SK-N-SH (cell line): ENCODE data around the gene CDK5RAP2. TPM values are rescaled to one million over a fixed set of nuclear protein-coding genes. Genes with fewer than 3 reads are reported as not detected.

Experiments
- CTCF ChIA-PET: fragments of 300-600, 350-600 bp; formaldehyde crosslinking; extraction: SDS; loops from one replicate; lab custom pipeline; 2021; lab: Yijun Ruan, JAX
- POLR2A ChIA-PET: fragments of 350-600 bp; sonication (Branson Sonifier 250); formaldehyde crosslinking; extraction: SDS; loops from one replicate; lab custom pipeline; 2020; ENCODE audit warnings: antibody characterized with exemption, inconsistent platforms; lab: Yijun Ruan, JAX
- DNase-seq: peaks from one replicate; pipeline ENCODE4 v3.0.0; 2012
- H2AFZ ChIP-seq: fragments of 200-600 bp; sonication (generic); 2 replicates; pipeline ENCODE4 v1.8.1; 2016; ENCODE audit warnings: antibody characterized with exemption, mild to moderate bottlenecking, low read depth
- H3F3A ChIP-seq: fragments of 200-600 bp; sonication (generic); replicated peaks from 2 replicates; pipeline ENCODE3; 2016; ENCODE audit warnings: antibody characterized with exemption, mild to moderate bottlenecking; ENCODE audit not compliant: insufficient read depth
- H3K27ac ChIP-seq, 2 experiments: fragments of 200-500 bp in 1 of 2; fragments of 200-600 bp in 1 of 2; sonication (Bioruptor generic) in 1 of 2; sonication (generic), shearing (Covaris generic) in 1 of 2; 2 replicates each; pipeline versions ENCODE4 v1.5.1 to v1.6.1; 2014 to 2016; ENCODE audit warnings: low read depth in 2 of 2, inconsistent platforms in 1 of 2, low read length in 1 of 2, mild to moderate bottlenecking in 1 of 2, mixed read lengths in 1 of 2
- H3K27me3 ChIP-seq: fragments of 200-600 bp; sonication (generic), shearing (Covaris generic); 2 replicates; pipeline ENCODE4 v1.6.1; 2016; ENCODE audit warnings: mixed run types; ENCODE audit not compliant: insufficient read depth
- H3K36me3 ChIP-seq, 2 experiments: fragments of 200-500 bp in 1 of 2; fragments of 200-600 bp in 1 of 2; sonication (Bioruptor generic) in 1 of 2; sonication (generic) in 1 of 2; replicated peaks in 1 of 2; 2 replicates each; pipeline versions ENCODE3 to v1.5.1; 2014 to 2016; ENCODE audit warnings: low read length in 1 of 2, mild to moderate bottlenecking in 1 of 2; ENCODE audit not compliant: insufficient read depth in 2 of 2, control insufficient read depth in 1 of 2
- H3K4me1 ChIP-seq, 2 experiments: fragments of 200-500 bp in 1 of 2; fragments of 200-600 bp in 1 of 2; sonication (Bioruptor generic) in 1 of 2; sonication (generic), shearing (Covaris generic) in 1 of 2; 2 replicates each; pipeline versions ENCODE4 v1.5.1 to v1.6.1; 2014 to 2016; ENCODE audit warnings: low read depth in 1 of 2, low read length in 1 of 2, mixed run types in 1 of 2; ENCODE audit not compliant: insufficient read depth in 2 of 2, control insufficient read depth in 1 of 2
- H3K4me2 ChIP-seq: fragments of 200-600 bp; sonication (generic), shearing (Covaris generic); 2 replicates; pipeline ENCODE4 v1.6.1; 2017; ENCODE audit warnings: mixed run types
- H3K4me3 ChIP-seq, 2 experiments: fragments of 200-500 bp in 1 of 2; fragments of 200-600 bp in 1 of 2; sonication (Bioruptor generic) in 1 of 2; sonication (generic), shearing (Covaris generic) in 1 of 2; 2 replicates each; pipeline versions ENCODE4 v1.5.1 to v1.8.1; 2014 to 2016; ENCODE audit warnings: low read depth in 2 of 2, inconsistent platforms in 1 of 2, low read length in 1 of 2, mild to moderate bottlenecking in 1 of 2, mixed read lengths in 1 of 2, moderate library complexity in 1 of 2
- H3K79me2 ChIP-seq: fragments of 200-600 bp; sonication (generic); 2 replicates; pipeline ENCODE4 v1.8.1; 2017; ENCODE audit warnings: mild to moderate bottlenecking; ENCODE audit not compliant: insufficient read depth
- H3K9ac ChIP-seq: fragments of 200-600 bp; sonication (generic); 2 replicates; pipeline ENCODE4 v1.6.1; 2017; ENCODE audit warnings: mixed run types
- H3K9me2 ChIP-seq: fragments of 200-600 bp; sonication (generic); 2 replicates; pipeline ENCODE4 v1.6.1; 2017; ENCODE audit warnings: mixed run types
- H3K9me3 ChIP-seq: fragments of 200-600 bp; sonication (generic); 2 replicates; pipeline ENCODE4 v1.6.1; 2017; ENCODE audit warnings: mixed run types, mild to moderate bottlenecking, moderate library complexity
- H4K20me1 ChIP-seq: fragments of 200-600 bp; sonication (generic); 2 replicates; pipeline ENCODE4 v1.6.1; 2017; ENCODE audit warnings: mild to moderate bottlenecking, mixed run types; ENCODE audit not compliant: insufficient read depth
- CTCF ChIP-seq: fragments of 200-600 bp; sonication (generic); IDR thresholded peaks from 2 replicates; pipeline ENCODE4 v1.6.1; 2017; ENCODE audit warnings: antibody characterized with exemption, mild to moderate bottlenecking, moderate library complexity
- ELF1 ChIP-seq: IDR thresholded peaks from 2 replicates; pipeline ENCODE4 v1.4.0; 2012
- EZH2phosphoT487 ChIP-seq: fragments of 200-600 bp; sonication (generic); IDR thresholded peaks from 2 replicates; pipeline ENCODE4 v1.6.1; 2017; ENCODE audit warnings: low read depth, mixed run types, mild to moderate bottlenecking, antibody characterized with exemption, moderate library complexity, borderline replicate concordance
- FOSL2 ChIP-seq: IDR thresholded peaks from 2 replicates; pipeline ENCODE4 v1.4.0; 2012; ENCODE audit warnings: low read depth, mild to moderate bottlenecking, moderate library complexity, borderline replicate concordance
- FOXJ3 ChIP-seq: sonication (generic); formaldehyde crosslinking; IDR thresholded peaks from 2 replicates; pipeline ENCODE4 v1.5.1; 2020; ENCODE audit warnings: mild to moderate bottlenecking, missing genetic modification reagents
- GABPA ChIP-seq: IDR thresholded peaks from 2 replicates; pipeline ENCODE4 v1.4.0; 2012; ENCODE audit warnings: low read depth, mild to moderate bottlenecking
- IRF3 ChIP-seq: fragments of 150-350 bp; IDR thresholded peaks from 2 replicates; pipeline ENCODE4 v1.6.1; 2016; ENCODE audit warnings: mild to moderate bottlenecking, low read depth, low read length
- MEF2A ChIP-seq: IDR thresholded peaks from 2 replicates; pipeline ENCODE4 v1.4.0; 2012; ENCODE audit warnings: low read depth, borderline replicate concordance
- NRF1 ChIP-seq: IDR thresholded peaks from 2 replicates; pipeline ENCODE4 v1.6.1; 2012; ENCODE audit warnings: low read depth, mild to moderate bottlenecking, low read length
- POLR2AphosphoS5 ChIP-seq: IDR thresholded peaks from 2 replicates; pipeline ENCODE4 v1.6.1; 2012; ENCODE audit warnings: low read depth, low read length
- RAD21 ChIP-seq: IDR thresholded peaks from 2 replicates; pipeline ENCODE4 v1.6.1; 2012; ENCODE audit warnings: mild to moderate bottlenecking, low read length
- RXRA ChIP-seq: IDR thresholded peaks from 2 replicates; pipeline ENCODE4 v1.4.0; 2012; ENCODE audit warnings: low read depth, mild to moderate bottlenecking, borderline replicate concordance
- SIN3A ChIP-seq: IDR thresholded peaks from 2 replicates; pipeline ENCODE4 v1.6.1; 2012; ENCODE audit warnings: low read depth, mild to moderate bottlenecking, low read length, moderate library complexity, borderline replicate concordance
- SMC3 ChIP-seq: IDR thresholded peaks from 2 replicates; pipeline ENCODE4 v1.6.1; 2012; ENCODE audit warnings: low read depth, low read length, improper control_type of control experiment
- TEAD4 ChIP-seq: IDR thresholded peaks from 2 replicates; pipeline ENCODE4 v1.4.0; 2012; ENCODE audit warnings: mild to moderate bottlenecking, borderline replicate concordance; ENCODE audit not compliant: insufficient read depth
- USF2 ChIP-seq: fragments of 150-350 bp; IDR thresholded peaks from 2 replicates; pipeline ENCODE4 v1.6.1; 2017; ENCODE audit warnings: antibody characterized with exemption, low read length, low read depth, borderline replicate concordance
- YY1 ChIP-seq: IDR thresholded peaks from 2 replicates; pipeline ENCODE4 v1.4.0; 2012; ENCODE audit warnings: low read depth, mild to moderate bottlenecking
- WGBS: methylation state at CpG from one replicate; pipeline ENCODE4 v1.1.6; 2017; ENCODE audit warnings: low lambda C conversion rate; 5-methylcytosine and 5-hydroxymethylcytosine counted together
- polyA plus RNA-seq, 3 experiments: library from polyadenylated mRNA; depleted of rRNA; stranded (reverse); fragments of >200 nt; gene quantifications; 2 replicates each; pipeline ENCODE4 v1.2.3, GENCODE V29; 2012

The CDK5RAP2 gene
- polyA plus RNA-seq, 1 of the 3 experiments (the other 2 are of a cell fraction): 20.7 TPM

GRCh38 chr9:120435091-120435490 lies 144.9 kb downstream of the CDK5RAP2 start:
- no peak for DNase-seq
- no peak overlapping the region for H3K4me3 ChIP-seq
- no peak overlapping the region for H3K27ac ChIP-seq
- H2AFZ ChIP-seq: no peak overlapping the region
- POLR2A ChIA-PET: no interaction called here
- H3K4me1 ChIP-seq: peaks cover 0 to 5% of the 10 kb centered on the region in 2 experiments; a peak in 1 of 4 replicates
- no peaks in the 10 kb centered on the region for H3K79me2 ChIP-seq
- no peaks in the 10 kb centered on the region for H3F3A ChIP-seq
- H3K4me2 ChIP-seq: no peak overlapping the region
- no peaks in the 10 kb centered on the region for H3K9me3 ChIP-seq
- TF ChIP-seq RAD21 (no peak), SIN3A (no peak), NRF1 (no peak), EZH2phosphoT487 (no peak), YY1 (no peak)
- TF ChIP-seq, all 33 proteins: peak for 0
- Histone ChIP-seq H3K36me3 (peaks cover 17 to 50% of the 10 kb centered on the region in 2 experiments), H3K27me3 (no peaks in the 10 kb centered on the region), H3K9ac (no peak overlapping the region), H3K9me2 (no peaks in the 10 kb centered on the region), H4K20me1 (no peaks in the 10 kb centered on the region)
- 100% methylated on average over 1 of the region's 1 CpG for WGBS
- CTCF ChIA-PET: no interaction called here

- peaks cover 15 to 48% of the 10 kb centered on the region in 2 experiments for H3K36me3 ChIP-seq
- 92% methylated on average over 6 of the region's 6 CpGs for WGBS
- H3K9ac ChIP-seq: no peak overlapping the region
- no peaks in the 10 kb centered on the region for H3K9me3 ChIP-seq
- no peak overlapping the region for H3K4me3 ChIP-seq
- no peak overlapping the region for H2AFZ ChIP-seq
- no peaks in the 10 kb centered on the region for H3K27me3 ChIP-seq
- POLR2A ChIA-PET: no interaction called here
- H3K4me1 ChIP-seq: peaks cover 0 to 5% of the 10 kb centered on the region in 2 experiments; a peak in 1 of 4 replicates
- no peaks in the 10 kb centered on the region for H3K9me2 ChIP-seq
- CTCF ChIA-PET: no interaction called here
- H3F3A ChIP-seq: no peaks in the 10 kb centered on the region
- no peak overlapping the region for H3K27ac ChIP-seq
- H3K4me2 ChIP-seq: no peak overlapping the region
- H3K79me2 ChIP-seq: peaks cover 2% of the 10 kb centered on the region; the same call in 1 of the 2 replicates
- no peaks in the 10 kb centered on the region for H4K20me1 ChIP-seq
- TF ChIP-seq SMC3 (no peak), YY1 (no peak), FOSL2 (no peak), GABPA (no peak)
- DNase-seq: no peak
Observed at GRCh38 chr9:120434532-120434931, 145.4 kb downstream of the CDK5RAP2 start.

- POLR2A ChIA-PET: no interaction called here
- no peak overlapping the region for H3K4me2 ChIP-seq
Observed at GRCh38 chr9:120433701-120434100, 146.3 kb downstream of the CDK5RAP2 start.

More at GRCh38 chr9:120433701-120434100, 146.3 kb downstream of the CDK5RAP2 start:
- no peak for DNase-seq
- 94% methylated on average over 4 of the region's 4 CpGs for WGBS
- H3K4me1 ChIP-seq: peaks cover 0 to 5% of the 10 kb centered on the region in 2 experiments; a peak in 1 of 4 replicates
- H3K36me3 ChIP-seq: peaks cover 12 to 40% of the 10 kb centered on the region in 2 experiments
- no peak for TF ChIP-seq USF2
- no peak for TF ChIP-seq FOSL2
- TF ChIP-seq YY1: no peak
- no peak for TF ChIP-seq POLR2AphosphoS5
- TF ChIP-seq RXRA: no peak
- TF ChIP-seq FOXJ3: no peak
- no peak for TF ChIP-seq ELF1
- TF ChIP-seq EZH2phosphoT487: no peak
- no peak for TF ChIP-seq CTCF
- TF ChIP-seq IRF3: no peak
- TF ChIP-seq MEF2A: no peak
- no peak for TF ChIP-seq TEAD4
- TF ChIP-seq, all 33 proteins: peak for 0
- H3K27ac ChIP-seq: no peak overlapping the region
- H3K9me3 ChIP-seq: no peaks in the 10 kb centered on the region
- CTCF ChIA-PET: interaction anchor here (1.9 kb wide), 1 partner anchor 44 kb away, joined by 8 read pairs; no protein-coding TSS in a partner anchor
- H3K9me2 ChIP-seq: no peaks in the 10 kb centered on the region
- no peaks in the 10 kb centered on the region for H3F3A ChIP-seq
- no peak overlapping the region for H3K9ac ChIP-seq
- no peak overlapping the region for H3K4me3 ChIP-seq
- H3K27me3 ChIP-seq: no peaks in the 10 kb centered on the region
- H2AFZ ChIP-seq: no peak overlapping the region
- peaks cover 4% of the 10 kb centered on the region; the same call in 1 of the 2 replicates for H3K79me2 ChIP-seq
- no peaks in the 10 kb centered on the region for H4K20me1 ChIP-seq
